Fibroblast of lung (primary cell): Measurements from ENCODE around the gene SF3A2.

Experiments used
- EZH2 ChIP-seq: IDR thresholded peaks from 2 replicates; pipeline ENCODE4 v1.5.1; 2012; ENCODE audit warnings: low read length, control low read depth, mild to moderate bottlenecking; ENCODE audit errors: missing control alignments
- TF ChIP-seq, protein P1 (sequence below), 2 donors: IDR thresholded peaks in 1 of 2; conservative IDR thresholded peaks in 1 of 2; 1 replicate in 1 of 2; 2 replicates in 1 of 2; pipeline ENCODE4 v1.5.1; 2011 to 2012; ENCODE audit warnings: low read length in 2 of 2, control low read depth in 1 of 2, inconsistent platforms in 1 of 2, low read depth in 1 of 2, mild to moderate bottlenecking in 1 of 2

DNA sequence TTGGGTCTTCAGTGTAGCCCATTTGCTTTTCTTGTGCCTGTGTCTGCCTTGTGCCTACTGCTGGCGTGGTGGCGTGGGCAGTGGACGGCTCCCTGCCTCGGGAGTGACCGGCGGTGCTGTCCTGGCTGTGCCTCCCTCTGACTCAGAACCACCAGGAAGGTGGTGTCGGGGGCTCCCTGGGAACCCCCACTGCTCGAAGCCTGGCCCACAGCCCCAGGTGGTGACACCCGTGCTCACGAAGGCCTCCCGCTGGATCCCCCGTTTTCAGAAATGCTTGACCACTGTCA is 7.4 kb downstream of the SF3A2 start:
- no peak for TF ChIP-seq EZH2
- TF ChIP-seq, protein P1, sequence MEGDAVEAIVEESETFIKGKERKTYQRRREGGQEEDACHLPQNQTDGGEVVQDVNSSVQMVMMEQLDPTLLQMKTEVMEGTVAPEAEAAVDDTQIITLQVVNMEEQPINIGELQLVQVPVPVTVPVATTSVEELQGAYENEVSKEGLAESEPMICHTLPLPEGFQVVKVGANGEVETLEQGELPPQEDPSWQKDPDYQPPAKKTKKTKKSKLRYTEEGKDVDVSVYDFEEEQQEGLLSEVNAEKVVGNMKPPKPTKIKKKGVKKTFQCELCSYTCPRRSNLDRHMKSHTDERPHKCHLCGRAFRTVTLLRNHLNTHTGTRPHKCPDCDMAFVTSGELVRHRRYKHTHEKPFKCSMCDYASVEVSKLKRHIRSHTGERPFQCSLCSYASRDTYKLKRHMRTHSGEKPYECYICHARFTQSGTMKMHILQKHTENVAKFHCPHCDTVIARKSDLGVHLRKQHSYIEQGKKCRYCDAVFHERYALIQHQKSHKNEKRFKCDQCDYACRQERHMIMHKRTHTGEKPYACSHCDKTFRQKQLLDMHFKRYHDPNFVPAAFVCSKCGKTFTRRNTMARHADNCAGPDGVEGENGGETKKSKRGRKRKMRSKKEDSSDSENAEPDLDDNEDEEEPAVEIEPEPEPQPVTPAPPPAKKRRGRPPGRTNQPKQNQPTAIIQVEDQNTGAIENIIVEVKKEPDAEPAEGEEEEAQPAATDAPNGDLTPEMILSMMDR (conservative IDR thresholded peaks at IDR 0.05 in 1 of 2, IDR thresholded peaks at IDR 0.05 in 1 of 2; ENCODE audit: low read depth in 1 of 2, low read length in 2 of 2): no peak
